Stimulated activated CD4-positive, alpha-beta T cell treated with anti-CD3 and anti-CD28 coated beads, Interleukin-15, amount 100 ng/mL, for 48 hours (primary cell): ENCODE data around the gene MAP3K1.
A peak's percentile ranks its signal among the peaks of the same experiment; 100 is the strongest.
"Not testable (repeated sequence)": the region's sequence is repeated elsewhere in the genome, so short reads cannot be mapped to it uniquely, and the experiment has no call there.

Source experiments
- DNase-seq, 2 donors: peaks; one replicate each; pipeline ENCODE4 v3.0.0-alpha.2; 2020; ENCODE audit warnings: low read depth in 2 of 2

Gene MAP3K1

GRCh38 chr5:56816546-56817081, 1.3 kb downstream of the MAP3K1 start:
- peak; percentile 38 to 44 for DNase-seq

GRCh38 chr5:56817263-56818014, 2.1 kb downstream of the MAP3K1 start:
- DNase-seq = no peak

GRCh38 chr5:56818450-56819037, 3.2 kb downstream of the MAP3K1 start:
- no peak for DNase-seq

- no peak for DNase-seq
Measured at GRCh38 chr5:56819060-56819881, 3.9 kb downstream of the MAP3K1 start.

GRCh38 chr5:56821868-56822267, 6.5 kb downstream of the MAP3K1 start:
- DNase-seq = not testable (repeated sequence)

GRCh38 chr5:56822981-56823380, 7.6 kb downstream of the MAP3K1 start:
- DNase-seq = no peak

GRCh38 chr5:56824019-56824418, 8.7 kb downstream of the MAP3K1 start:
- no peak for DNase-seq

GRCh38 chr5:56825222-56825824, 10.0 kb downstream of the MAP3K1 start:
- no peak for DNase-seq

- DNase-seq = no peak
Measured at GRCh38 chr5:56827049-56827448, 11.7 kb downstream of the MAP3K1 start.

- no peak for DNase-seq
Measured at GRCh38 chr5:56827924-56828323, 12.6 kb downstream of the MAP3K1 start.

- peak; percentile 47 to 53 for DNase-seq
Measured at GRCh38 chr5:56829137-56829908, 14.0 kb downstream of the MAP3K1 start.

- no peak for DNase-seq
Measured at GRCh38 chr5:56831773-56832172, 16.4 kb downstream of the MAP3K1 start.

- no peak for DNase-seq
Measured at GRCh38 chr5:56833325-56833724, 18.0 kb downstream of the MAP3K1 start.

GRCh38 chr5:56837381-56837780, 22.0 kb downstream of the MAP3K1 start:
- DNase-seq = no peak

GRCh38 chr5:56837956-56838355, 22.6 kb downstream of the MAP3K1 start:
- no peak for DNase-seq

GRCh38 chr5:56838409-56839039, 23.2 kb downstream of the MAP3K1 start:
- no peak for DNase-seq

GRCh38 chr5:56839062-56839461, 23.7 kb downstream of the MAP3K1 start:
- no peak for DNase-seq

- DNase-seq = no peak
Measured at GRCh38 chr5:56840597-56840996, 25.2 kb downstream of the MAP3K1 start.

- no peak for DNase-seq
Measured at GRCh38 chr5:56845277-56845676, 29.9 kb downstream of the MAP3K1 start.

GRCh38 chr5:56845904-56846480, 30.6 kb downstream of the MAP3K1 start:
- no peak for DNase-seq
